Measurements from ENCODE around the gene TMEM220.
"Not testable (repeated sequence)": the region's sequence is repeated elsewhere in the genome, so short reads cannot be mapped to it uniquely, and the experiment has no call there.

TMEM220 gene

GRCh38 chr17:10739386-10739785 lies 9.6 kb upstream of the TMEM220 start:
- TF ChIP-seq, protein P1, sequence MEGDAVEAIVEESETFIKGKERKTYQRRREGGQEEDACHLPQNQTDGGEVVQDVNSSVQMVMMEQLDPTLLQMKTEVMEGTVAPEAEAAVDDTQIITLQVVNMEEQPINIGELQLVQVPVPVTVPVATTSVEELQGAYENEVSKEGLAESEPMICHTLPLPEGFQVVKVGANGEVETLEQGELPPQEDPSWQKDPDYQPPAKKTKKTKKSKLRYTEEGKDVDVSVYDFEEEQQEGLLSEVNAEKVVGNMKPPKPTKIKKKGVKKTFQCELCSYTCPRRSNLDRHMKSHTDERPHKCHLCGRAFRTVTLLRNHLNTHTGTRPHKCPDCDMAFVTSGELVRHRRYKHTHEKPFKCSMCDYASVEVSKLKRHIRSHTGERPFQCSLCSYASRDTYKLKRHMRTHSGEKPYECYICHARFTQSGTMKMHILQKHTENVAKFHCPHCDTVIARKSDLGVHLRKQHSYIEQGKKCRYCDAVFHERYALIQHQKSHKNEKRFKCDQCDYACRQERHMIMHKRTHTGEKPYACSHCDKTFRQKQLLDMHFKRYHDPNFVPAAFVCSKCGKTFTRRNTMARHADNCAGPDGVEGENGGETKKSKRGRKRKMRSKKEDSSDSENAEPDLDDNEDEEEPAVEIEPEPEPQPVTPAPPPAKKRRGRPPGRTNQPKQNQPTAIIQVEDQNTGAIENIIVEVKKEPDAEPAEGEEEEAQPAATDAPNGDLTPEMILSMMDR (IDR thresholded peaks at IDR 0.05; ENCODE audit: insufficient read depth, low read depth, low read length, missing control alignments): no peak
- no peak overlapping the region for H3K4me3 ChIP-seq (ENCODE audit: low read depth, low read length)
- no peak for DNase-seq (ENCODE audit: low read depth)

- no peak overlapping the region for H3K4me3 ChIP-seq (ENCODE audit: low read depth, low read length)
- TF ChIP-seq, protein P1 (IDR thresholded peaks at IDR 0.05; ENCODE audit: insufficient read depth, low read depth, low read length, missing control alignments): no peak
- DNase-seq (ENCODE audit: low read depth): no peak
These were observed 8.9 kb upstream of the TMEM220 start for GRCh38 chr17:10738521-10739258.

DNA sequence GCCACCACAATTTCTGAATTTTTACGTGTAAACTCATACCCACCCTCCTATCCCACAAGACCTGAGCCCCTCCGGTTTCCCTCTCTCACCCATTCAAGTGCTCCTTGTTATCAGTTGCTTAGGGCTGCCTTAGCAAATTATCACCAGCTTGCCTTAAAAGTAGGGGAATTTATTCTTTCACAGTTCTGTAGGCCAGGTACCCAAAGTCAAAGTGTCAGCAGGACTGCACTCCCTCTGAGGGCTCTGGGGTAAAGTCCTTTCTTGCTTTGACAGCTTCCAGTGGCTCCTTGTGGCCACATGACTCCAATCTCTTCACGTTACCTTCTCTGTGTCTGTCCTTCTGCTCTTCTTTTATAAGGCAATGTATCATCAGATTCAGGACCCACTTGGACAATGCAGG lies 7.9 kb upstream of the TMEM220 start:
- no peak overlapping the region for H3K4me3 ChIP-seq (ENCODE audit: low read depth, low read length)
- TF ChIP-seq, protein P1 (IDR thresholded peaks at IDR 0.05; ENCODE audit: insufficient read depth, low read depth, low read length, missing control alignments): no peak
- DNase-seq (ENCODE audit: low read depth): no peak

DNA sequence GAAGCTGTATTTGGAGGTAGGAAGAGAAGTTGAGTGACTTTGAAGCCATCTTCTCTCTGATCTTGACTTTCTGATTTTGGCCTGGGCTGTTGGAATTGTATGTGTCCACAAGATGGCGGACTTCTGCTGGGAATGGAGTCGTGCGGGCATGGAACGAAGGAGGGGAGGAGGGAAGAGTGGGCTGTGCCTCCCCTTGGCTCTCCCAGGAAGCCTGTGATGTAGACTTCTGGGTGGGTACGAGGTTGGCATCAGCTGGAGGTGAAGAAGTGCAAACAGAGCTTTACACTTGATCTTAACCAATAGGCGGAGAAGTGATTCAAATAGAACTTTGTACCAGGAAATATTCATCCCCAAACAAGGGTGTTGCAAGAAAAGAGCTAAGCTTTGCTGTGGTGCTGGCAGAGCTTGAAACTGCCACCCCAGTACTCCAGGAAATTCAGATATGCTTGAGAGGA lies 7.4 kb upstream of the TMEM220 start:
- peak; percentile 40 for DNase-seq (ENCODE audit: low read depth)
- TF ChIP-seq, protein P1 (IDR thresholded peaks at IDR 0.05; ENCODE audit: insufficient read depth, low read depth, low read length, missing control alignments): peak; percentile 61
- no peak overlapping the region for H3K4me3 ChIP-seq (ENCODE audit: low read depth, low read length)

DNA sequence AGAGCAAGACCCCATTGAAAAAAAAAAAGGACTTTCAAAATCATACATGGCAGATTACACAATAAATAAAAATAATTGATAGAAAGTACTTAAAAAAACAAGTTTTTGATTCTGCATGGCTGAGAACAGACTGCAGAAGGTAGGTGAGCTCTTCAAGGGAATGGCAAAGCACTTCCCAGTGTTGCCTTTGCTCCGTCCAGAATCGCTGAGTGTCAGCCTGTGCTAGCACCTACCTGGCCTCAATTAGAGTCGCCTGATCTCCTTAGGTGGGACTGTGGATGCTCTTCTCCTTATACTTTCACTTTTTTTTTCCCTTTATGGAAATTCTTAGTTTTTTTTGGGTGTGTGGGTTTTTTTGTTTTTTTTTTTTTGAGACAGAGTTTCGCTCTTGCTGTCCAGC lies 6.0 kb upstream of the TMEM220 start:
- no peak overlapping the region for H3K4me3 ChIP-seq (ENCODE audit: low read depth, low read length)
- TF ChIP-seq, protein P1 (IDR thresholded peaks at IDR 0.05; ENCODE audit: insufficient read depth, low read depth, low read length, missing control alignments): no peak
- DNase-seq (ENCODE audit: low read depth): no peak

DNA sequence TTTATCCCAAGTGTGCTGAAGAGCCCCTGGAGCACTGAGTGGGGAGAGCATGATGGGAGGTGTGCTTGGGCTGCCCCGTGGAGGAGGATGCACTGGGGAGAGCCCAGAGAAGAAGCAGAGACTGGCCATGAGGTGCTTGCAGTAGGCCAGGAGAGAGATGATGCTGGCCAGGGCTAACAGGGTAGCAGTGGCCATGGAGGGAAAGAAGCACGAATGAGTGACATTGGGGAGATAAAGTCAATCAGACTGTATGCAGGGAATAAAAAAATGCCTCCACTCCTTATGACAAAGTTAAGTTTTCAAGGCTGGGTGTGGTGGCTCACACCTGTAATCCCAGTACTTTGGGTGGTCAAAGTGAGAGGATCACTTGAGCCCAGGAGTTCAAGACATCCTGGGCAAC lies 5.4 kb upstream of the TMEM220 start:
- DNase-seq (ENCODE audit: low read depth): no peak
- TF ChIP-seq, protein P1 (IDR thresholded peaks at IDR 0.05; ENCODE audit: insufficient read depth, low read depth, low read length, missing control alignments): no peak
- H3K4me3 ChIP-seq (ENCODE audit: low read depth, low read length): no peak overlapping the region

DNA sequence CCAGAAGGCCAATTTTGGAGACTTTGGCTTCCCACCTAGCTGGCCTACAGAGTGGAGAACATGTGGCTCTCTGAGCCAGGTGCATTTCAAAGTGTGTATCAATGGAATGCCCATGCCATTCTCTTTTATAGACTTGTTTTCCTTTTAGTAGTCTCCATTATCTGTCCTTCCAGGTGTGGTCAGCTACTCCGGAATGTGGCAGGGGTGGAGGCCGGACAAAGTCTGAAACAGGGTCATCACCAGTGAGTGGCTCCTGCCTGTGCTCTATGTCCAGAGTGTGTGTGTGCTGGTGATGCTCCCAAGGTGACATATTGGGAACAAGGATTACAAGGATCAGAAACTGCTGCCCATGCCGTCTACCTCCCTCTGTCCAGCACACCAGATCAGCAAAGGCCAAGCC lies 3.8 kb upstream of the TMEM220 start:
- no peak for DNase-seq (ENCODE audit: low read depth)
- TF ChIP-seq, protein P1 (IDR thresholded peaks at IDR 0.05; ENCODE audit: insufficient read depth, low read depth, low read length, missing control alignments): no peak
- no peak overlapping the region for H3K4me3 ChIP-seq (ENCODE audit: low read depth, low read length)

DNA sequence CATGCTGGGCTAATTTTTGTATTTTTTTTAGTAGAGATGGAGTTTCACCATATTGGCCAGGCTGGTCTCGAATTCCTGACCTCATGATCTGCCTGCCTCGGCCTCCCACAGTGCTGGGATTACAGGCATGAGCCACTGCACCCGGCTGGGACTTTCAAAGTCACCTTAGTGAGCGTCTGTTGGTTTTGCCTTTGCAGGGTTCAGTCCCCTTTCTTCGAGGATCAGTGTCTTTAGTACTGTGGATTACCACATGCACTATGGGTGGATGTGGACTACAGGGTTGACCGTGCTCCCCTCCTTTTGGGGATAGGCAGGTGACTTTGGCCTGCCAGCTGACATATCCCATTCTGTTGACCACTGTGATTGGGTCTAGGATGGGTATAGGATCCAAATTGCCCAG lies 2.3 kb upstream of the TMEM220 start:
- not testable (repeated sequence) for DNase-seq (ENCODE audit: low read depth); H3K4me3 ChIP-seq (ENCODE audit: low read depth, low read length)

All from GM12865 (cell line).